ENCODE results near the gene EFNA2. TPM values are rescaled to one million over a fixed set of nuclear protein-coding genes. Genes with fewer than 3 reads are reported as not detected.

The EFNA2 gene
- total RNA-seq, 1 experiment from 2014 or later = 12.2 TPM

- ChIA-PET RAD21 (ENCODE audit: low non-redundant PET in 1 of 2, low total read pairs in 2 of 2, uncharacterized antibody in 2 of 2, unreplicated experiment in 2 of 2) (no interaction called here), POLR2A (no interaction called here), CTCF (no interaction called here)
- Histone ChIP-seq H3K27me3 (ENCODE audit: insufficient read depth, low read length) (no peaks in the 10 kb centered on the region), H3K9me2 (ENCODE audit: insufficient read depth) (no peaks in the 10 kb centered on the region), H3K9me3 (ENCODE audit: control insufficient read depth in 1 of 2, insufficient read depth in 1 of 2, low read depth in 1 of 2, low read length in 2 of 2) (no peaks in the 10 kb centered on the region), H3K9ac (ENCODE audit: low read length) (no peak overlapping the region), H3K4me2 (ENCODE audit: low read length) (no peak overlapping the region), H3K4me3 (replicated peaks in 1 of 2; ENCODE audit: low read depth in 1 of 2, low read length in 2 of 2) (no peak overlapping the region), H3K79me2 (ENCODE audit: insufficient read depth, low read length) (no peaks in the 10 kb centered on the region; the same call in 1 of the 2 replicates), H3K36me3 (ENCODE audit: control insufficient read depth in 1 of 2, insufficient read depth in 2 of 2, low read length in 2 of 2) (peaks cover 0 to 7% of the 10 kb centered on the region in 2 experiments; a peak in 1 of 4 replicates), H3K4me1 (ENCODE audit: control insufficient read depth in 1 of 2, insufficient read depth in 2 of 2, low read length in 2 of 2) (peaks cover 5 to 22% of the 10 kb centered on the region in 2 experiments; a peak in 2 of 4 replicates), H2AFZ (ENCODE audit: low read depth, low read length, poor library complexity, severe bottlenecking) (no peak overlapping the region), H3K27ac (ENCODE audit: low read depth, low read length) (no peak overlapping the region), H4K20me1 (ENCODE audit: insufficient read depth) (no peaks in the 10 kb centered on the region)
- intact Hi-C loops (cut with micrococcal nuclease) = no loop called here
- no TSS peak for BruUV-seq (replicated peaks)
- ATAC-seq (no peak), DNase-seq (ENCODE audit: low read depth, low spot score) (no peak)
- TF ChIP-seq EZH2 (IDR thresholded peaks at IDR 0.05) (no peak), CEBPB (IDR thresholded peaks at IDR 0.05; ENCODE audit: low read depth) (no peak), YY1 (IDR thresholded peaks at IDR 0.05; ENCODE audit: extremely low read depth, insufficient replicate concordance, low read depth, low read length) (no peak), FOSL1 (IDR thresholded peaks at IDR 0.05; ENCODE audit: low read depth) (no peak), SRF (IDR thresholded peaks at IDR 0.05; ENCODE audit: low read depth) (no peak), EZH2phosphoT487 (IDR thresholded peaks at IDR 0.05; ENCODE audit: borderline replicate concordance) (no peak), CTCF (IDR thresholded peaks at IDR 0.05 in 2 of 3, conservative IDR thresholded peaks at IDR 0.05 in 1 of 3; ENCODE audit: borderline replicate concordance in 1 of 3, insufficient read depth in 1 of 3, low read depth in 2 of 3, low read length in 2 of 3) (no peak), CBX3 (IDR thresholded peaks at IDR 0.05; ENCODE audit: low read depth) (no peak), ELF1 (IDR thresholded peaks at IDR 0.05; ENCODE audit: borderline replicate concordance, low read depth) (no peak), MAX (IDR thresholded peaks at IDR 0.05) (no peak), REST (IDR thresholded peaks at IDR 0.05; ENCODE audit: low read depth) (no peak), ZNF274 (IDR thresholded peaks at IDR 0.05; ENCODE audit: low read depth, low read length) (no peak), SIN3A (IDR thresholded peaks at IDR 0.05; ENCODE audit: low read depth) (no peak), ATF3 (IDR thresholded peaks at IDR 0.05) (no peak), RAD21 (IDR thresholded peaks at IDR 0.05; ENCODE audit: low read depth) (no peak)
These were observed 2.3 kb upstream of the EFNA2 start for GRCh38 chr19:1283207-1283916.
